Uterus (tissue), 4 donors: Measurements from ENCODE around the gene FAM20A. TPM values are rescaled to one million over a fixed set of nuclear protein-coding genes. Genes with fewer than 3 reads are reported as not detected.
A peak's percentile ranks its signal among the peaks of the same experiment; 100 is the strongest.

Source experiments
- DNase-seq, 2 donors: peaks; one replicate each; pipeline ENCODE4 v3.0.0-alpha.2; 2019 to 2020
- H3K27ac ChIP-seq, 2 donors: fragments of 200-600 bp; sonication (generic); 1 replicate in 1 of 2; 2 replicates in 1 of 2; pipeline ENCODE4 v1.5.1; 2016 to 2018
- H3K27me3 ChIP-seq, 2 donors: fragments of 200-600 bp; sonication (generic); one replicate each; pipeline ENCODE4 v1.5.1; 2018 to 2019; ENCODE audit warnings: control low read depth in 1 of 2
- H3K36me3 ChIP-seq, 2 donors: fragments of 200-600 bp; sonication (generic); one replicate each; pipeline ENCODE4 v1.5.1; 2019; ENCODE audit warnings: control low read depth in 1 of 2
- H3K4me1 ChIP-seq, 2 donors: fragments of 200-600 bp; sonication (generic); one replicate each; pipeline ENCODE4 v1.5.1; 2018 to 2019; ENCODE audit warnings: control low read depth in 1 of 2
- H3K4me3 ChIP-seq, 2 donors: fragments of 200-600 bp; sonication (generic); 1 replicate in 1 of 2; 2 replicates in 1 of 2; pipeline ENCODE4 v1.5.1; 2018 to 2019; ENCODE audit warnings: mild to moderate bottlenecking in 1 of 2
- H3K9me3 ChIP-seq, 2 donors: fragments of 200-600 bp; sonication (generic); one replicate each; pipeline ENCODE4 v1.5.1; 2019; ENCODE audit warnings: control low read depth in 1 of 2
- POLR2A ChIP-seq, 2 donors: fragments of 450-650 bp; IDR thresholded peaks; one replicate each; pipeline ENCODE4 v1.6.1; 2016; ENCODE audit warnings: antibody characterized with exemption in 2 of 2, mild to moderate bottlenecking in 1 of 2, moderate library complexity in 1 of 2
- intact Hi-C: fragments of 100-400 bp; cut with DNase I; formaldehyde crosslinking; loops from one replicate; pipeline ENCODE4 v1.15.1; 2023; ENCODE audit warnings: low total_unique reads
- total RNA-seq, 4 donors: library from RNA; depleted of rRNA in 3 of 4; stranded (reverse); fragments of >200 nt in 3 of 4; gene quantifications; one replicate each; pipeline versions ENCODE4 v1.1.0 to v1.2.4, GENCODE V29; 2014 to 2023
- TF ChIP-seq, protein P1 (sequence below), 4 experiments: fragments of 200-600 bp in 2 of 4; fragments of 450-650 bp in 2 of 4; sonication (generic) in 2 of 4; IDR thresholded peaks; one replicate each; pipeline ENCODE4 v1.5.1; 2016 to 2019; ENCODE audit warnings: antibody characterized with exemption in 4 of 4, mild to moderate bottlenecking in 2 of 4, moderate library complexity in 1 of 4
- donor health status: DM: yes; HTN: yes; CAD: no.

FAM20A gene
- total RNA-seq, 4 donors from 2014 or later = under 0.01 to 40.3 (median 14.0) TPM

DNA sequence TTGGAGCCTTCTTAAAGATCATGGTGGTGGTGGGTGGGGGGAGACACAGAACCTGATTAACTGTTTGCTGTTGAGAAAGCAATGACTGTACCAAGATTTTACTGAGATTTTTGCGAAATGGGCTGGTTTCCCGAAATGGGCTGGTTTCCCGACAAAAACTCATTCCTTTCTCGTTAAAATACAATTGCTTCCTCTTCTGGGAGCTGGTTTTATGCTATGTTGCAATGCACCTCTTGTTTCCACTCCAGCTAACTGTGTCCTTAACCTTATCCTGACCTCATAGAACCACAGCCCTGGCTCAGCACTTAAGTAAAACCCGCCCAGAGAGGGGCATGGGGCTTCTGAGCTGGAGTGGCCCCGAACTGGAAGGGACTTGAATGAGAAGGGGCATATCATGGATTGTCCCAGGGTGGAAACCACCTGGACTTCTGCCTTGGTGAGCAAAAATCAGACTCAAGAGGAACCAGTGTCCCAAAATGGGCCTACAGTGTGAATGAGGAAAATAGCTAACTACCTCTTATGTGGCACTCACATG, 20.9 kb downstream of the FAM20A start:
- H3K36me3 ChIP-seq = no peaks in the 10 kb centered on the region
- peaks cover 4 to 12% of the 10 kb centered on the region in 2 donors for H3K4me1 ChIP-seq
- no peak overlapping the region for H3K4me3 ChIP-seq
- DNase-seq = peak; percentile 48 to 54
- TF ChIP-seq, protein P1, sequence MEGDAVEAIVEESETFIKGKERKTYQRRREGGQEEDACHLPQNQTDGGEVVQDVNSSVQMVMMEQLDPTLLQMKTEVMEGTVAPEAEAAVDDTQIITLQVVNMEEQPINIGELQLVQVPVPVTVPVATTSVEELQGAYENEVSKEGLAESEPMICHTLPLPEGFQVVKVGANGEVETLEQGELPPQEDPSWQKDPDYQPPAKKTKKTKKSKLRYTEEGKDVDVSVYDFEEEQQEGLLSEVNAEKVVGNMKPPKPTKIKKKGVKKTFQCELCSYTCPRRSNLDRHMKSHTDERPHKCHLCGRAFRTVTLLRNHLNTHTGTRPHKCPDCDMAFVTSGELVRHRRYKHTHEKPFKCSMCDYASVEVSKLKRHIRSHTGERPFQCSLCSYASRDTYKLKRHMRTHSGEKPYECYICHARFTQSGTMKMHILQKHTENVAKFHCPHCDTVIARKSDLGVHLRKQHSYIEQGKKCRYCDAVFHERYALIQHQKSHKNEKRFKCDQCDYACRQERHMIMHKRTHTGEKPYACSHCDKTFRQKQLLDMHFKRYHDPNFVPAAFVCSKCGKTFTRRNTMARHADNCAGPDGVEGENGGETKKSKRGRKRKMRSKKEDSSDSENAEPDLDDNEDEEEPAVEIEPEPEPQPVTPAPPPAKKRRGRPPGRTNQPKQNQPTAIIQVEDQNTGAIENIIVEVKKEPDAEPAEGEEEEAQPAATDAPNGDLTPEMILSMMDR (IDR thresholded peaks at IDR 0.05) = no peak
- TF ChIP-seq POLR2A (IDR thresholded peaks at IDR 0.05) = no peak
- H3K9me3 ChIP-seq = no peaks in the 10 kb centered on the region
- peak overlapping the region; percentile 55 to 70 for H3K27ac ChIP-seq
- intact Hi-C loops = no loop called here
- no peaks in the 10 kb centered on the region for H3K27me3 ChIP-seq

DNA sequence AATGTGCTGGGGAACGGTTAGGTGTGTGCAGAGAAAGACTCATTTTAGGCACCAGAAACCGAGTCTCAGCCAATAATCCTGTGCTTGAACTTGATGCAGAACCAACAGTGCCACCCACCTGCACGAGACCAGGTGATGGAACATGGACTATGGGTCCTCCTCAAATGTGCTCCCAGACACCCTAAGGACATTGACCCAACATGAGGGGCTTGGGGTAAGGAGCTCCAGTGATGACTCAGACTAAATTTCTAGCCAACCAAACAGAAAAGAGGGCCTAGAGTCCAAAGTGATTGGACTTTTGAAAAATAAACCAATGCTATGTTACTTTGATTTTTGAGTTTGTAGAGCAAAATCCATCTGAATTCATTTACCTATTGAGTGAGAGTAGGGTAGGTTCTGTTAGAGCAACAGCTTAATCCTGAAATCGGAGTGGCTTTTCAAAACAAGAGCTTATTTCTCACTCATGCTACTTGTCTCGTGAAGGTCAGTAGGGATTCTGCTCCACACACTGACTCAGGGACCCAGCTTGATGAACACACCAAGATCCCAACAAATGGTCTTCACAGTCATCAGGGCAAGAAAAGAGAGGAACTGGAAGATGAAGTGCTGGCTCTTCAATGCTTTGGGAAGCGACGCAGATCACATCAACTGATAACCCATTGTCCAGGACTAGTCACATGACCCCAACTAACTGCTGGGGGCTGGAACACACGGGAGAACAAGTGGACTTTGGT, 21.8 kb downstream of the FAM20A start:
- DNase-seq = no peak
- Histone ChIP-seq H3K27me3 (no peaks in the 10 kb centered on the region), H3K4me3 (no peak overlapping the region), H3K36me3 (no peaks in the 10 kb centered on the region), H3K27ac (peak overlapping the region; percentile 55 to 70), H3K4me1 (peaks cover 4 to 12% of the 10 kb centered on the region in 2 donors), H3K9me3 (no peaks in the 10 kb centered on the region)
- TF ChIP-seq, protein P1 (IDR thresholded peaks at IDR 0.05) = no peak
- no peak for TF ChIP-seq POLR2A (IDR thresholded peaks at IDR 0.05)
- intact Hi-C loops = no loop called here

DNA sequence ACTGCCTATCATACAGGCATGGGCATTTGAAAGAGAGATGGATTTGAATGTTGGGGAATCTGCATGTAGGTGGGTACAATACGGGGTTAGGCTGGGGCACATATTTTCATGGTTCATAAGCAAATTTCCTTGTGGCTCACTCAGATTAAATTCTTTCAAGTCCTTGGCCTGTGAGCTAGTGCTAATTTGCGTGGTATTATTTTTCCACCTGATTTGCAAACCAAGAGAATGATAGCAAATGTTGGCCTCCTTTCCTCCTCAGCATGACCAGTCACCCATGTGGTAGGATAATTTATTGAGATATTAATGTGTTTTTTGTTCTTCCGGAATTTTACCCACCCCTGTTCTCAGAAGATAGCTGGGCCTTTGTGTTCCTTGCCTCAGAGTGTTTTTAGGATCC, 22.9 kb downstream of the FAM20A start:
- Histone ChIP-seq H3K4me3 (no peak overlapping the region), H3K27ac (peak overlapping the region; percentile 55 to 70)
- no peak for DNase-seq

DNA sequence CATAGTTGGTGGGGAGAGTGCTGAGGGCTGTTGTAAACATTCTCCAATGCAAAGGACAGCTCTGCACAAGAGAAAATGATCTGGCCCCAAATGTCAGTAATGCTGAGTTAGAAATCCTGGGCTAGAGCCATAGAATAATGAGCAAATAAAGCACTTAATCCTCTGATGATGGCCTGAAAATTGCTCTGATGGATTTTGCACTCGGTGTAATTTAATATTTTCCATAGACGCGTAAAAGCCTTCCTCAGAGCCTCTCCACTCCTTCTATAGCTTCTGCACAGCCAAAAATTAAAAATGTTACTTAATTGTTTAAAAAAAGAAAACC, 23.7 kb downstream of the FAM20A start:
- intact Hi-C loops = no loop called here
- no peak for DNase-seq
- TF ChIP-seq, protein P1 (IDR thresholded peaks at IDR 0.05) = no peak
- TF ChIP-seq POLR2A (IDR thresholded peaks at IDR 0.05) = no peak
- Histone ChIP-seq H3K9me3 (no peaks in the 10 kb centered on the region), H3K4me3 (no peak overlapping the region), H3K36me3 (no peaks in the 10 kb centered on the region), H3K4me1 (peaks cover 4 to 12% of the 10 kb centered on the region in 2 donors), H3K27ac (peak overlapping the region in 1 of 2 donors; percentile 55), H3K27me3 (no peaks in the 10 kb centered on the region)

More for the DNA sequence above, 22.9 kb downstream of the FAM20A start:
- TF ChIP-seq, protein P1 (IDR thresholded peaks at IDR 0.05) = no peak
- no peak for TF ChIP-seq POLR2A (IDR thresholded peaks at IDR 0.05)
- H3K4me1 ChIP-seq = peaks cover 4 to 12% of the 10 kb centered on the region in 2 donors
- no peaks in the 10 kb centered on the region for H3K27me3 ChIP-seq
- H3K9me3 ChIP-seq = no peaks in the 10 kb centered on the region
- intact Hi-C loops = no loop called here
- H3K36me3 ChIP-seq = no peaks in the 10 kb centered on the region

DNA sequence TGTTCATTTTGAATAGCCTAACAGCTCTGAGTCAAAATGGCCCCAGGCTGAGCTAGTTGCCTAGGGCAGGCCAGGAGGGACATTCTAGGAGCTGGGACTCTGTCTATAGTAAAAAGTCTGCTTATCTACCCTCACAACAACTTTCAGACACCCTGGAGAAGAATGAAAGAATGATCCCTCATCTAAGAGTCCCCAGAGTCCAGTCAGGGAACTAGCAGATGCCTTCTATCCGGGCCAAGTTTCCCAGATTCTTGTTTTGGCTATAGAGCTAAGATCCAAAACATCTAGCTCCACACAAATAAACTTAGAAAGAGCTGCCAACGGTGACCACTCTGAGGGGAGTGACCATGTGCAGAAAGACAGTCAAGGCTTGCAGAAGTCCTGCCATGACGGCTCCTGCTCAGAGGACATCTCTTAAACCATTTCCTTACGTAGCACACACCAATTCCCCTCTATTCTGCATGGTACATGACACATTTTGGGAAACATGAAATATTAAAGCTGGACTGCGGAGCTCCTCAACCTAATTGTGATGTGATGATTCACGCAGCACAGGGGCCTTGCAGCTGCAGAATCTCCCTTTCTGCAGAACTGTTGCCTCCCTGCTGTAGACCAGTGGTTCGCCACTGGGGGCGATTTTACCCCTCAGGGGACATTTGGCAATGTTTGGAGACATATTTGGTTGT, 24.2 kb downstream of the FAM20A start:
- no peaks in the 10 kb centered on the region for H3K27me3 ChIP-seq
- no peaks in the 10 kb centered on the region for H3K36me3 ChIP-seq
- H3K9me3 ChIP-seq = no peaks in the 10 kb centered on the region
- peak overlapping the region; percentile 55 to 72 for H3K27ac ChIP-seq
- peak; percentile 58 to 67 for DNase-seq
- intact Hi-C loops = no loop called here
- H3K4me1 ChIP-seq = peaks cover 4 to 12% of the 10 kb centered on the region in 2 donors
- no peak overlapping the region for H3K4me3 ChIP-seq
- TF ChIP-seq POLR2A (IDR thresholded peaks at IDR 0.05) = no peak
- TF ChIP-seq, protein P1 (IDR thresholded peaks at IDR 0.05) = peak in 1 of 4 experiments; percentile 20
